Activated CD8-positive, alpha-beta memory T cell treated with anti-CD3 and anti-CD28 coated beads, Interleukin-2, amount 50 U/mL, for 1 hour (primary cell): ENCODE data around the gene PPP1R12B.
"Not testable (repeated sequence)": the region's sequence is repeated elsewhere in the genome, so short reads cannot be mapped to it uniquely, and the experiment has no call there.

Experiments used
- DNase-seq: peaks from one replicate; pipeline ENCODE4 v3.0.0-alpha.2; 2020; ENCODE audit errors: extremely low read depth

The PPP1R12B gene

DNA sequence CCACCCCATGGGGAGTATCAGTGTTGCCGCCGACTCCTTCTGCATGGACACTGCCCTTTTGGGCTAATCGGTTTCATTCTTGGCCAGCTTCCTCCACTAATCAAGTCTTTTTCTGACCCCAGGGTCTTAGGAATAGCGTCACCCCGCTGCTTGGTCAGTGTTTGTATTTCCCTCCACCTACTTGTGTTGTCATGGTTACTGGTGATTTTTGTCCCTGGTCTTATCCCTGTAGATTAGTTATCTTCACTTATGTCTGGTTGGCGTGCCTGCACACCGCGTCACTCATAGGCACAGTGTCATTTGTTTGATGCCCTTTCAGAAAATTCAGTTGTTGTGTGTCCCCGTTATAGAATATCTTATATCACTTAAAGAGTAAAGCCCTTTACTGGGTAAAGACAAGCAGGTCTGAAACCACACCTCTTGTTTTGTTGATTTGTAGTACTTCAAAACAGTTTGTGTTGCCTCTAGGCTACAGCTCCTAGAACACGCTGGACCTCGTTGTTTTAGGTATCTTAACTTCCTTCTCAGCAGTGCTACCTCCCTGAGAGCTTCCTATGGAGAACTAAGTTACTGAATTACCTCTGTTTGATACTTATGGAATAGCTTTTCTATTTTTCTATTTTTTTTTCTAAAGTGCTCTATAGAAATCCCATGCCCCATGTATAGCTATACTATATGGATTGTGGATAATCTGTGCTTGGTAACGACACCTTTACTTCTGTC, 868 bp downstream of the PPP1R12B start:
- DNase-seq = no peak

DNA sequence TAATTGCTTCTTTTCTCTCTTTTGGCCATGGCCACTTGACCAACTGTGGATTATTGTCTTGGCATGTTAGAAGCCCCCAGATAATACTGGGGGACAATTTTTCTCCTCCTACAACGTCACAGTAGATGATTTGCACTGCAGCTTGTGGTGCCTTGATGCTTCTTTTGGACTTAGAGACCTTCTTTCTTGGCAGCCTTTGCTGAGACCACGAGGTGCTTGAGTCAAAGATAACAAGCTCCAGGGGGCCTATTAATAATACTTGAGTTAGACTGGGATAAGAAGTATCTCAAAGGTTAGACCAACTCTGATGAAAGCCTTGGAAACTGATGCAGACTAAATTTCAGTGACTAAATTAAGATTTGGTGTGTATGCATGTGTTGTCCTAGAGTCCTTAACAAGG, 3.2 kb downstream of the PPP1R12B start:
- no peak for DNase-seq

DNA sequence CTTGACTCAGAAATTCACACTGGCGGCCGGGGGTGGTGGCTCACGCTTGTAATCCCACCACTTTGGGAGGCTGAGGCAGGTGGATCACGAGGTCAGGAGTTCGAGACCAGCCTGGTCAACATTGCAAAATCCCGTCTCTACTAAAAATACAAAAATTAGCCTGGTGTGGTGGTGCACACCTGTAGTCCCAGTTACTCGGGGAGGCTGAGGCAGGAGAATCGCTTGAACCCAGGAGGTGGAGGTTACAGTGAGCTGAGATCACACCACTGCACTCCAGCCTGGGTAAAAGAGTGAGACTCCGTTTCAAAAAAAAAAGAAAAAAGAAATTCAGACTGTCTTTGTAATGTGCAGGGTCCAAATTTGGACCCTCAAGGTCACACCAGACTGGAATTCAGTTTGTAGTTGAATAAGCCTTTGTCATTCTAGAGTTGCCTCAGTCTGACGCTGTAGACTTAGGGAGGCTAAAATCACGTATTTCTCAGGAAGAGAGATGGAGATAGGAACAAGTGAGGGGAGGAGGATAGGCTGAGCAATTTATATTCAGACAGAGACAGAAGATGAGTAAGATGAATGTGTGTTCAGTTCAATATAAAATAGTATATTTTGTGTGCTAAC, 4.2 kb downstream of the PPP1R12B start:
- DNase-seq = not testable (repeated sequence)

DNA sequence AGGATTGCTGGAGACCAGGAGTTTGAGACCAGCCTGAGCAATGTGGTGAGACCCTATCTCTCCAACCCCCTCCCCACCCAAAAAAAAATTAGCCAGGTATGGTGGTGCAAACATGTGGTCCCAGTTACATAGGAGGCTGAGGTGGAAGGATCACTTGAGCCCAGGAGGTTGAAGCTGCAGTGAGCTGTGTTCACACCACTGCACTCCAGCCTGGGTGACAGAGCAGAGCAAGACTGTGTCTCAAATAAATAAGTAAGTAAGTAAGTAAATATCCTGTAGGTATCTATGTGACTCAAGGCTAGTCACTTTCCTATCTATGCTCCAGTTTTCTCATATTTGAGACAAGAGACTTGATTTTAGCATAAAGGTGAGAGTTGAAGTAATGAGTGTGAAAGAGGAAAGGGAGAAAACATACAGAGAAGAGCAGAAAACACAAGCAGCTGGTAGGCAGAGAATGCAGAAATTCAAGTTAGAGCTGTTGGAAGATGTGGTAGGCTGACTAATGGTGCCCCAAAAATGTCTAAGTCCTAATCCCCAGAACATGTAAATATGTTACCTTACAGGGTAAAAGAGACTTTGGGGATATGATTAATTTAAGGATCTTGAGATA, 7.5 kb downstream of the PPP1R12B start:
- DNase-seq = no peak

DNA sequence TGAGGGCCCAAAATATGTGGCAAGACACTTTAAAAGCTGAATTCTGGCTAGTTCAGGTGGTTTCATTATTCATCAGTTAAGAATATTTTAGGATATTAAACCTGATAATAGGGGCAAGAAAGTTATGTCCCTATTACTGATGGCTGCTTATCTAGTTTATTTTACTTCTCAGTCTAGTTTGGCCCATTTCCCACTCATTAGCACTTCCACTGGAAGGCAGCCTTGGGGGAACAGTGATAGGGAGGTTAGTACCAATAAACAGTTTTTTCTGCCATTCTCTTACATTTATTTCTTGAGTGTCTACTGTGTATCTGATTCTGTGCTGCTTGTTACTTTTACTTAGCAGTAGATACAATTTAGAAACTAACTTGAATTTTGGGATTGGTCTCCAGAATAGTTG, 9.0 kb downstream of the PPP1R12B start:
- no peak for DNase-seq

DNA sequence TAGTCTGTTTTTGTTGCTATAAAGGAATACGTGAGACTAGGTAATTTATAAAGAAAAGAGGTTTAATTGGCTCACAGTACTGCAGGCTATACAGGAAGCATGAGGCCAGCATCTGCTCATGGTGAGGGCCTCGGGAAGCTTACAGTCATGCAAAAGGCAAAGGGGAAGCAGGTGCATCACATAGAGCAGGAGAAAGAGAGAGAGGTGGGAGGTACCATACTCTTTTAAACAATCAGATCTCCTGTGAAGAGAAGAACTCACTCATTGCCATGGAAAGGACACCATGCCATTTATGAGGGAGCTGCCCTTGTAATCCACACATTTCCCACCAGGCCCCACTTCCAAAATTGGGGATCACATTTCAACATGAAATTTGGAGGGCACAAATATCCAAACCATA, 12.7 kb downstream of the PPP1R12B start:
- no peak for DNase-seq

DNA sequence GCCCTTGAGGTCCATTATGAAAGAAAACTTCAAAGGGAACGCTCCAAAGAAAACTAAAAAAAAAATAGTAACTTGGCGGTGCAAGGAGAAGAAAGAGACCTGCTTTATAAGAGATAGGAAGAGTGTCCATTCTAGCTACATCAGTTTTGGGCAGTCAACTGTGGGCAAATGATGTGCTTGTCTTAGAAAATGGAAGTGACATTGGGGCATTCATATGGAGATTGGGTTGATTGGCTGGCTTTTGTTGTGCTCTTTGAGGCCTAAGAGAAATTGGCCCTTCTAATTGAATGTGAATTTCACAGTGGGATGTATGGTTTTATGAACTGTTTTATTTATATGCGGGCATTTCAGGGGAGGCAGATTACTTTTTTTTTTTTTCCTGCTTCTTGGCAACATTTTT, 13.2 kb downstream of the PPP1R12B start:
- DNase-seq = no peak

DNA sequence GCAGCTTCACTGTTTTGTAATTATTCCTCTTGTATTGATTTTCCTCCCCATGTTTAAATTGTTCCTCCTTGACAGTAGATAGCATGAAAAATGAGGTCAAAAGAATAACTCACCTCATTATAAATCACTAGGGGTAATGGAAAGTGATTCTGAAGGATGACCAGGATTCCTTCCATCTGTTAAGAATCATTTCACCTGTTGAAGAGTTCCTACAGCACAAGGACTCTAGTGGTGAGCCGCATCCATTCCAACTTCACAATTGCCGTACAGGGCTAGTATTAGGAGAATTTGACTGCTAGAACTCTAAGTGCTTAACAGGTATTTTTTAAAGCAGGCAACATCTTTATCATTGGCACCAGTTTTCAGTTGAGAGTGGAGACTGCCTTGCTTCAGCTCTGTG, 13.7 kb downstream of the PPP1R12B start:
- no peak for DNase-seq

DNA sequence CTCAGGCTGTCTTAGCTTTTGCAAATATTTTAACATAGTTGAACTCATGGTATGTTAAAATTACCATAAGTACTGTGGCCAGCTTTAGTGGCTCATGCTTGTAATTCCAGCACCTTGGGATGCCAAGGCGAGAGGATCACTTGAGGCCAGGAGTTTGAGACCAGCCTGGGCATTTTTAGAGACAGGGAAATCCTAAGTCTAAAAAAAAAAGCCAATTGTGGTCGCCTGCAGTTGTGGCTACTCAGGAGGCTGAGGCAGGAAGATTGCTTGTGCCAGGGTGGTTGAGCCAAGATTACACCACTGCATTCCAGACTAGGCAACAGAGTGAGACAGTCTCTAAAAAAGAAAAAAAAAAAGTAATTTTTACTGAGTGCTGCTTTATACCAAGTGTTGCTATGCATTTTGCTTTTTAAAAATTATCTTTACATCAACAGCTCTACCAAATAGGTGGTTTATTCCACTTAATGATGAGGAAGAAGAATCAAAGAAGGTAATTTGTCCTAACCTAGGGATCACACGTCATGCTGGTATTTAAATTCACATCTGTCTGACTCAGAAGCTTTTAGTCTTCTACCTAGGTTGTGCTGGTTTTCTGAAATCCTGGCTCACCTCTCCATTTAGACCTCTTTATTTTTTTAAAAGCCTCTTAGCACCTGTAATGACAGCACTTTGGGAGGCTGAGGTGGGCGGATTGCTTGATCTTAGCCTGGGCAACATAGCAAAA, 16.8 kb downstream of the PPP1R12B start:
- no peak for DNase-seq

DNA sequence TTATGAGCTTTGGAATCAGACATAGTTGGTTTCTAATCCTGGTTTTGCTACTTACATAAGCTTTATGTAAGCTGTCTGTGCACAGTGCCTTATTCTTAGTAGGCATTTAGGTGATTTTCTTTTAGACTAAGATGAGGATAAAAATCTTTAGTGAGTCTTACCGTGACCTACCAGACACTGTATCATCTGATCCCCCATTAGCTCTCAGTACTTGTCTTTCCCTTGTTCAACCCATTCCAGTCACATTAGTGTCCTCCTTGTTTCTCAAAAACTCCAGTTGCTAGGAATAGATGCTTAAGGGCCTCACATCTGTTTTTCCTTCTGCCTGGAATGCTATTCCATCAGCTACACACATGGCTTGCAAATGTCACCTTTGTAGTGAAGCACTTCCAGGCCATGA, 18.8 kb downstream of the PPP1R12B start:
- DNase-seq = no peak

DNA sequence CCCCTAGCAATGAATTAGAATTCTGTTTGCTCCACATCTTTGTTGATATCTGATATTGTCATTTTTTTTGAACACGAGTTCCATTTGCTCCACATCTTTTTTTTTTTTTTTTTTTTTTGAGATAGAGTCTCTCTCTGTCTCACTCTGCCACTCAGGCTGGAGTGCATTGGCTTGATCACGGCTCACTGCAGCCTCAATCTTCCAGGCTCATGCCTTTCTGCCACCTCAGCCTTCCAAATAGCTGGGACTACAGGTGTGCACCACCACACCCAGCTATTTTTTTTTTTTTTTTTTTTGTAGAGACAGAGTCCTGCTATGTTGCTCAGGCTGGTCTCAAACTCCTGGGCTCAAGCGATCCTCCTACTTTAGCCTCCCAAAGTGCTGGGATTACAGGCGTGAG, 22.4 kb downstream of the PPP1R12B start:
- DNase-seq = not testable (repeated sequence)

DNA sequence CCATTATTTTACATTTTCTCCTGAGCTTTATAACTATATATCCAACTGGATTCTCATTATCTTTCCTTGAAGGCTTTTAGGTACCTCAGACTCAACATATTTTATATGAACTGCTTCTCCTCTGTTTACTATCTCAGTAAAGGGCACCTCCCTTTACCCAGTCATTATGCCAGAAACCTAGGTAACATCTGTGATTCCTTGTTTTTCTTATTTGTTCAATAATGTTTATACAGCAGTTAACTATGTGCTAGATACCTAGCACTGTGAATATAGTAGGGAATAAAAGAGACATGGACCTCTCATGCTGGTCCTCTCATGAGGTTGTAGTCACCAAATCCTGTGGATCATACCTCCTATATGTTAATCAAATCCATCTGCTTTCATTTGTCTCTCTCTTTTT, 25.6 kb downstream of the PPP1R12B start:
- DNase-seq = no peak

DNA sequence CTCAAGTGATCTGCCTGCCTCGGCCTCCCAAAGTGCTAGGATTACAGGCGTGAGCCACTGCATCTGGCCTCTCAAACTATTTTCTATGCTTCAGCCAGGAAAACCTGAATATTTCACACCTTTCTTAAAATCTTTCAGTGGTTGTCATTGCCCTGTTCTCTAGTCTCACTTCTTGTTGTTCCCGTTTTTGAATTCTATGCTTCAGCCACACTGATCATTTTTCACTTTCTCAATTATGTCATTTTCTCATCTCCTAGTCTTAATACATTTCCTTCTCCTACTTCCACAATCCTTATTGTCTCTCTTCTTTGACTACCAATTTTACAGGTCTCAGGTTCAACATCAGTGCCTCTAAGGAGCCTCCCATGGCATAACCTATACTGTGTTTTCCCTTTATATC, 26.7 kb downstream of the PPP1R12B start:
- DNase-seq = not testable (repeated sequence)

DNA sequence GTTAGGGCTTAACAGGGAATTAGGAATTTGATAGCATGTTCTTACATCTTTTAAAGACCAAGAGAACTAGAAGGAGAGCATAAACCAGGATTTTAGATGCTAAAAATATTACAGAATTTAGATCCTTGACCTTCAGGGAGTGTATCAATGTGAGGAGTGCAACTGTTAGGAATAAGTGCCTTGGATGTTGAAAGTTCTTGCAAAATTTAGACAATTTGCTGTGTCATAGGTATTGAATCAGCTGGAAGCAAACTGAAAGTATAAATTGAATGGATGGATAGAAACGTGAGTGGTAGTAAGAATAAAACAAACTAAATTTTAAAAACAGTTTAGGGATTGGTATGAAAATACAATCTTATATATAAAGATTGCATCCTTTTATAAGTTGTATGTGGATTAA, 27.7 kb downstream of the PPP1R12B start:
- no peak for DNase-seq

DNA sequence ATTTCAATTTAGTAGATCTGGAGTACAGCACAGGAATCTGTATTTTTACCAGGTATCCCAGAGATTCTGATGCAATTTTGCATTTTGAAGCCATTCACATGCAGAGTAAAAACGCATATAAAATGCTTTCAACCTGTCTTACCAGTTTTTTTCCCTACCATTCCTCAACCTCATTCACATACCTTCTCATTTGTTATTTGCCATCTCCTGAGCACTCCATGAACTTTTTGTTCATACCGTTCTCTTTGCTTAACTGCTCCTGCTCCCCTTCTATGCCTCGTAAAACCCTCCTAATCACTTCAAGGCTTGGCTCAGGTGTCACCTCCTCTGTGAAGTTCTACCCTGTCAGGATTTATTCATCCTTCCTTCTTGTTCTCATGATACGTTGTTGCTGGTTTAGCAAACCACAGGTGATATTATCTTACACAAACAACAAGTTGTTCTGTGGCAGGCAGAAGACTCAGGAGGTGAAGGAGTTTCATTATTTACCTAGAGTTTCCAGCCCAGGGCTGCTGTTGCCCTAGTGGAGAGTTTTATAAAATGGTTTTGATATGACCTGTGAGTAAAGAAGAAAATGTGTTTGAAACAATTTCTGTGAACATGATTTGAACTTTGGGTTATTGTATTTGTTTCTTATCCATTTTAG, 31.5 kb downstream of the PPP1R12B start:
- not testable (repeated sequence) for DNase-seq

DNA sequence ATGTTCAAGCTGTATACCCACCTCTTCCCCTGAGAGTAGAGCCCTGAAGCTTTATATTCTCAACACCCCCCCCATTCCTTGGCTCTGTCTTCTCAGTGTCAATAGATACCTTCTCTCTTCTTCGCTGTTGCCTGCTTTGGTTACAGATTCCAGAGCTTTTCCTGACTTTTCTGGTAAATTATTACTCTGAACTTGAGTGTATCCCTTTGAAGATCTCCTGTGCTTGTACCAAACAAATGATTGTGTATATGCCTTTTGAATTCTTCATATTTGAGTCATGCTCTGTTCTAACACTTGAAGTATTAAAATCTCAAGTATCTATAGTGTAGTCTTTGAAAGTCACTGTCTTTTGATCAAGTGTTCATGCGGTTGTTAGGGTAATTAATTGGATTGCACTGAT, 32.0 kb downstream of the PPP1R12B start:
- not testable (repeated sequence) for DNase-seq

DNA sequence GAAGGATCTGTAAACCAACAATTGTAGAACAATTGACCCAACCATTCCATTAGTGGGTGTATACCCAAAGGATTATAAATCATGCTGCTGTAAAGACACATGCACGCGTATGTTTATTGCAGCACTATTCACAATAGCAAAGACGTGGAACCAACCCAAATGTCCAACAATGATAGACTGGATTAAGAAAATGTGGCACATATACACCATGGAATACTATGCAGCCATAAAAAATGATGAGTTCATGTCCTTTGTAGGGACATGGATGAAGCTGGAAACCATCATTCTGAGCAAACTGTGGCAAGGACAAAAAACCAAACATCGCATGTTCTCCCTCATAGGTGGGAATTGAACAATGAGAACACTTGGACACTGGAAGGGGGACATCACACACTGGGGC, 33.4 kb downstream of the PPP1R12B start:
- not testable (repeated sequence) for DNase-seq

DNA sequence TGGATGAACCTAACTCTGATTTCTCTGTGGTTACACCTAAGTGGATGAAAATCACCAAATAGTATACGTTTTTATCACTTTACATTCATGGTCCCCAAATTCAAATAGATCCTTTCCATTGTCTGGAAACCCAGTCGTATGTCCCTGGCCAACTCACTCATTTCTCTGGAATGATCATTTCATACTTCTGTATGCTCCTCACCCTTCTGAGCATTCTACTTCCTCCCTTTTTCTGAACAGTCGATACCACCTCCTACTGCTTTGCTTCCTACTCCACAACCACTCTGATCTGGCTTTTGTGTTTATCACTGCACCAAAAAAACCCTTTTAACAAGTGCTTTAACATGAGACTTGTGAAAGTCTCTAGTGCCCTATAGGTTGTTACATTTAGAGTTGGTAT, 47.3 kb downstream of the PPP1R12B start:
- DNase-seq = not testable (repeated sequence)

DNA sequence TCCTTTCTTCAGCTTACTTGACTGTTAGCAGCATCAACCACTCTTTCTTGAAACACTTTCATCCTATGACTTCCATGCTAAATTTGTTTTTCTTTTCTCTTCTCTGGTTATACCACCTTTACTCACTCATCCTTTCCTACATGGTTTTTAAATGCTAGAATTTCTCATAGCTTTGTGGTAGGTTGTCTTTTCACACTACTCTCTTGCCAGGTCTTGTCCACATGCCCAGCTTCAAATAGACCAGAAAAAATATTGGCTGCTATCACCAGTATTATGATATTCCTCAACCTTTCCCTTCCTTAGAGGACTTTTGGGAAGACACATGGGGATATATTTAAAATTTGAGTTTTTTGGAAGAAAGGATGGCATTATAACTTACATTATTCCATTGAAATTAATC, 48.8 kb downstream of the PPP1R12B start:
- no peak for DNase-seq

DNA sequence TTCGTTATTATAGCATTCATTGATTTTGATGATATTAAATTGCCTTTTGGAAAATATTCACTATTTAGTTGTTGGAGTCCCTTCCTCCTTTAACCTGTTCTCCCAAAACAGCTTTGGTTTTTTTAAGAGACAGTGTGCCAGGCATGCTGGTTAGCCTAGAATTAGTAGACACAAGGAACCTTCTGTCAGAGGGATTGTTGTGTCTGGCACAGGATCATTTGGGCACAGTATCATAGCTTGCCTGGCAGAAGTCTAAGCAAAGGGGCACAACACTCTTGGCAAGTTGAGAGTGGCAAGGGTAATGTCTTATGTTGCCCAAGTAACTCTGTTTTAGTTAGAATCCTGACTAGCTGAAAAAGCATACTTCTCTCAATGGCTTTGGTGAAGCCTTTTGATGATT, 49.9 kb downstream of the PPP1R12B start:
- not testable (repeated sequence) for DNase-seq

DNA sequence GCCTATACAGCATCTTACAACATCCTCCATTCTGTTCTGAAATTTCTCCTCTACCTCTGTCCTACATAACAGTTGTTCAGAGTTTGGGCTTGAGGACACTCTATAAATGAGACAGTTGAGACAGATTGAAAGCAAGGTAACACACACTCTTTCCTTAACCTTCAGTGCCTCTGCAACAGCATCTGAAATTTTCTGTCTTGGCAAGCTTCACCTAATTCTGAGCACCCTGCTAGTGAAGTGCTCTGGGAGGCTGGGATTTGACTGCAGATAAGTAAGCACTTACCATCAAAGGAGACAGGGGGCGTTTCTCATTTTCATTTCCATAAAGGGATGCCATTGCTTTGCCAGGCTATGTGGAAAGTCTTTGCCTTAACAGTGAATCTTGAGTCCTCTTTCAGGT, 53.3 kb downstream of the PPP1R12B start:
- not testable (repeated sequence) for DNase-seq

DNA sequence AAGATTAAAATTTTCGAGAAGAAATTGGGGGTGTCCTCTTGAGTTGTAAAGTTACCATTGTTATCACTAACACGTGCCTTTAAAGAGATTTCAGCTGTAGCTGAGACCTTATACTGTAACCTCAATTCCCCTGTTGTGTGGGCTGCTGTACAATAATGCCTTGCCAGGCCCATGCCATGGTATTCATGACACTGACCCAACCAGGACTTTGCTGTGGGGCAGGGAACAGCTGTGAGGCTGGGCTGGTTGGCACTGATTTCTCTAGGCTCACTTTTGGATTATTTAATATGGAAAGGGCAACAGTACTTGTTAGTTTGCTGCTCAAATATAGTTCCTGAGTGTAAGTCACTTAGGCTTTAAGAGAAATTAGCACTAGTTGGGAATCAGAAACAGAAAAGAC, 54.9 kb downstream of the PPP1R12B start:
- DNase-seq = not testable (repeated sequence)
